HG03442 (cell line): ENCODE data around the gene CASZ1.

Experiments
- ATAC-seq: cut with Tn5 transposase; IDR thresholded peaks from one replicate; pipeline ENCODE4 v1.9.1; 2021; ENCODE audit warnings: mild to moderate bottlenecking, moderate library complexity; ENCODE audit not compliant: unreplicated experiment

Gene CASZ1

DNA sequence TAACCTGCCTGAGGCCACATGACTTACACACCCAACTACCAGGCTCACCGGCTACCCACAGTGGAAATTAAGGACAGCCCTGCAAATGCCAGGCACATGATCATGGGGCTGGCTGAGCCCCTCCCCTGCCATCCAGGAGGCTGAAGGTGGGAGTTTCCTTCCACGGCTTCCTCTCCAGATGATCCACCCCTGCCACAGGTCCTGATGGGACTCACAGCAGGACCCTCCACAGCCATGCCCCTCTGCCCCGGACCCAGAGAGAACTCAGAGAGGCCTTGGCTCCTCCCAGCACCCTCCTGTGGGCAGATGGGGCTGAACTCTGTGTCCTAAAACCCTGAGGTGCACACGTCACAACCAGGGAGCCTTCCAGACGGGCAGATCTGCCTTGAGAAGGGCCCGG, 29.1 kb upstream of the CASZ1 start:
- ATAC-seq = no peak

DNA sequence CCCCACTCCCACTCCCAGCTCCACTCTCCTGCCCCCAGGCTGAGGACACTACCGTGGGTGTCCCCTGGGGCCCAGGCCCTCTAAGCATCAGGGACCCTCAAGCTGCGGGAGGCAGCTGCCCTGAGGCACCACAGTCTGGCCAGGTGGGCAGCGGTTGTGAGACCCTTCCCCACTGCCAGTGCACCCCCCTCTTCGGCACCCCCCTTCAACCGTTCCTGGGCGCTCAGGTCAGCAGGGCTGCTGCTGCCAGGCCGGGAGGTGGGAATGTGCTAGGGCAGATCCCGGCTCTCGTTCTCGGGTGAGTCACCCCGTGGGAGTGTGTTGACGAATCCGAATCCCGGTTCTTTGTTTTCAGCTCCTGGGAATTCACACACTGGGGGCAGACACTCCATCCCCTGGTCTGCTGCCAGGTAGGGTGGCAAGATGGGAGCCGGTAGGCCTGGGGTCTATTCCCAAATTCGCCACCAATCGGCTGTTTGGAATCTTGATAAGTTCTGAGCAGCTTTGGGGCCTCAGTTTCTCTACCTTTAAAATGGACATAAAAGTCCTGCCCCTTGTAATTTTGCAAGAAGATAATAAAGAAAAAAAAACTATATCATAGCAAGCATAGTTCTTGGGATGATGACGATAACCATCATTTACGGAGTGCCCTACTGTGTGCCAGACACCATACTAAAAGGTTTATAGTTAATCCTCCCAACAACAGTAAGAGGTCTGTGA, 28.5 kb upstream of the CASZ1 start:
- ATAC-seq = no peak

DNA sequence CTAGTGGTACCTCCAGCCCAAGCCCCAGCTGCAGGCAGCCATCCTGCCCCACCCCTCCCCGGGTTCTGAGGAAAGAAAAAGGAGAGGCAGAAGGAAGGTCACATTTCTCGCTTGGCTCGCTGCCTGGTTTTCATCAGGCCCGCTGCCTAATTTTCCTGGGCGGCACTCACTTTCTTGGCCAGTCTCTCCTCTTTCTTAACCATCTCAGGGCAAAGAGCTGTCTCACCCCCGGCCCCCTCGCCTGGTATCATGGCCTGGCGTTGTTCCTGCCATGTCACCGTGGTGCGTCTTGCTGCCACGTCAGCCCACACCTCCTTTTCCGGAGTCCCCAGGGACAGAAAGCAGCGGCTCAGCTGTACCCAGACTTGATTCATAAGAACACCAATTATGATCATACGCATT, 26.6 kb upstream of the CASZ1 start:
- ATAC-seq = no peak

DNA sequence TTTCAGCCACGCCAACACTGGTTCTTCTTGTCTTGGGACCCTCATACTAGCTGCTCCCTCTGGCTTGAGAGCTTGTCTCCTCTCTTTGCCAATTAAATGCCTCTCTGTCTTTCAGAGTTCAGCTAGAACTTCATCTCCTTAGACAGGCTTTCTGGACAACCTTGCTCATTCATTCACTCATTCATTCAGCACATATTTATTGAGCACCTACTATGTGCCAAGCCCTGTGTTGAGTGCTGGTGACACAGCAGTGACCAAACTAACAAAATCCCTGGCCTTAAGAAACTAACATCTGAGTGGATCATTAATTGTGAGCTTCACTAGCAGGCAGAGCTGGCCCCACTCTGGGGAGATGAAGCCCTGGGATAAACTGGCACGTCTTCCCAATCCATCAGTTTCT, 24.9 kb upstream of the CASZ1 start:
- no peak for ATAC-seq

DNA sequence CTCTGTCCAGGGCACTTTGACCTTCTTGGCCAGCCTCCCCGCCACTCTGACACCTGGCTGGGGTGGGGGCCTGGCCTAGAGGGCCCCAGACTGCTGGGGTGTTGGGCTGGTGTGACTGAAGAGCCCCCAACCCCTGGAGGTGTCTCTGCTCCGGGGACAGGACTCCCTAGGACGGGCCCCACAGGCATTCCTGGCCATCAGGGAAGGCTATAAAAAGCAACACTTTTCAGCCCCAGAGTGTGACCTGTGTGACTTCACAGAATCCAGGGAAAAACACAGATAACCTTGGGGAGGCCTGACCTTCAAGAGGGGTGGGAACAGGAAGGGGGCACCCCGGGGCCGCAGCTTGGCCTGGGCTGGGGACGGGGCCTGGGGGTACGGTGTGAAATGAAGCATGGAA, 24.0 kb upstream of the CASZ1 start:
- ATAC-seq = no peak

DNA sequence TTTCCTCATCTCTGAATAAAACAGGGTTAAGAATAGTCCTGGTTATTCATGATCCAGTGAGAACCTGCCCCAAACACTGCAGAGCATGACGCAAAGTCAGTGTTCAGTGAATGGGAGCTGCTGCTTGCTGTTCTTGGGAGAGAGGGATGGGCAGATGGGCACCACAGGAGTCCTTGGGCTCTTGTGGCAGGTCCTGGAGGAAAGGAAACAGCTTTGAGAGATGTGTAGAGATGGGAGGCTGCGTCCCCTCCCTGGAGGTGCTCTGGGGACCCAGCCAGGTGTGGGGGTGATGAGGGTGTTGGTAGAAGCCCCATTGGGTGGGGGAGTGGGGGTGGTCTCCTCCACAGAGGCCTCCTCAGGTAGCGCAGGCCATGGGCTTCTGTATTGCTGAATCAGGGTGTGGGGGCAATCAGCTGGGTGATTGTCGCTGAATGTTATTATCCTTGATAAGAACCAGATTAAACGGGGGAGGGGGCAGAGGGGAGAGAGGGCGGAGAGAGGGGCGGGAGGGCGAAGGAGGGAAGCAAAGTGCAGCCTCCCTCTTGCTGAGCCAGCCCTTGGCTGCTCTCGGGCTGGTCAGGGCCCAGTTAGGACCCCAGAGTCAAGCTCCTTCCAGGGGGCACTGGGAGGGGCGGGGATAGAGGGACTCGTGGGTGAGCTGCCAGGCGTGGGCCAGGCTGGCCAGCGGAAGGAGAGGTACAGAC, 22.9 kb upstream of the CASZ1 start:
- no peak for ATAC-seq

DNA sequence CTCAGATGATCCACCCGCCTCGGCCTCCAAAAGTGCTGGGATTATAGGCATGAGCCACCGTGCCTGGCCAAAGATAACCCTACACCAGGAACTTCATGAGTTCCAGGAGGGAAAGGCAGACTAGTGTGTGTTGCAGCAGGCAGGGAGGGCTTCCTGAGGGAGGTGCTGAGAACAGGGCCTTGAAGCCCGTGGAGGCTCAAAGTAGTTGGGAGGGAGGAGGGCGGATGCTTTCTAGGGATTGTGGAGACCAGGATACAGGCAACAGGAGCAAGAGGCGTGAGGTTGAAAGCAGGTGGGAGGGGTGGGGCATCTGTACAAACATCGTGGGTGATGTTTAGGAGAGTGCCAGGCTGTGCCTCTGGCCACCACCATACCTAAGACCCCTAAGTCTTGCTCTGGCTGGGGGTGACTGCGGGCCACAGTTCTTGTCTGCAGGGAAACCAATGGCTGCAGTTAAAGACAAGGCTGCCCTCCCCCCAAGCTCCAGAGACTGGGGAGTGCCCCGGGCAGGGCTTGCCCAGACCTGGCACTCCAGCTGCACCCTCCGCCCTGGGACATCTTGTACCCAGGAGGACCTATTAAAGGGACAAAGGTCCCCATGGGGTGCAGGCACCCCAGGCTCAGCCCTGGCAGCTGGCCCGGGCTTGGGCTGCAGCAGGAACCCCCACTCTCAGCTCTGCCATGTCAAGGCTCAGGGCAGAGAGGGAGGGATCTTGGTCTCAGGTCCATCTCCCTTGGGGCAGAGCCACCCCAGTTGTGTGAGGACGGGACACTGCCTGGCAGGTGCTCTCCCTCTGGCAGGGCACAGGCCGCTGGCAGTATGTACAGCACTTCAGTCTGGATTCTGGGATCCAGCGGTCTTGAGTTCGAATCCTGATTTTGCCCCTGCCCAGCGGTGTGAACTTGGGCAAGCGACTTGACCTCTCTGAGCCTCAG, 22.1 kb upstream of the CASZ1 start:
- no peak for ATAC-seq

DNA sequence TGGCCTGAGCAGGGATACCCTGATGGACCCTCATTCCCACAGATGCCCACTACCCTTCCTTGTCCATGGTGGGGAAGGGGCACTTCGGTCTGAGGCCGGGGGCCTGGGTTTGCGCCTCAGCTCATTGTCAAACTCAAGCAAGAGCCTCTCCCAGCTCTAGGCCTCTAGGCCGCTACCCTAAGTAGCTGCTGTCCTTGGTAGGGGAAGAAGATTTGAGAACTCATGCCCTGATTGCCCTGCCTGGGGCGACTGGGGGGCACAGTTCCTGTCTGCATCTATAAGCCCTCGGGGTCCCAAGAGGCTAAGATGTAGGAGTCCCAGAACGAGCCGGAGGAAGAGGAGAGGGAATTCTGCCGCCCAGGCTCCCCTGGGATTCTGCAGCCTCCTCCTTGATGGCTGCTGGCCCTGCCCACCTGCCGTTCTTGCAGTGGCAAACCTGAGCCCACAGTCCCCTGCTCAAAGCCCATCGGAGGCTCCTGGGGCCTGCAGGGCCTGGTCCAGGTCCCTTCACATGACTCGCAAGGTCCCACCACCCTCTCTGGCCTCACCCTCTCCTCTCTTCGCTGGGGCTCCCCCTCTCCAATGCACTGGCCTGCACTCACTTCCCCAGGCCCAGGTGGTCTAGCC, 20.4 kb upstream of the CASZ1 start:
- no peak for ATAC-seq

DNA sequence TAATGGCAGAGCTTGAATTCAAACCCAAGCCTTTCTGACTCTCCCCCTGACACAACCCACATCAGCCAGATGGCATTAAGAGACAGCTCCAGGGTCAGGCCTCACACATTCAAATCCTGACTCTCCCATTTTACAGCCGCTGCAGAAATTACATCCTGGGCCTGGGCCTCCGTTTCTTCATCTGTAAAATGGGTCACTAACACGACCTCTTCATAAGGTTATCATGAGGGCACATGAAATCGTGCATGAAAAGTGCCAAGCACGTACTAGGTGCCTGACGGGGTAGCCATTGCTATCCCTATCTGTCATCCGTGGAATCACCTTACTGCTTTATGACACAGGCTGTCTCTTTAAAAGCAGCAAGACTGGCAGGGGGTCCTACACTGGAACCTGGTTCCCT, 19.8 kb upstream of the CASZ1 start:
- no peak for ATAC-seq

DNA sequence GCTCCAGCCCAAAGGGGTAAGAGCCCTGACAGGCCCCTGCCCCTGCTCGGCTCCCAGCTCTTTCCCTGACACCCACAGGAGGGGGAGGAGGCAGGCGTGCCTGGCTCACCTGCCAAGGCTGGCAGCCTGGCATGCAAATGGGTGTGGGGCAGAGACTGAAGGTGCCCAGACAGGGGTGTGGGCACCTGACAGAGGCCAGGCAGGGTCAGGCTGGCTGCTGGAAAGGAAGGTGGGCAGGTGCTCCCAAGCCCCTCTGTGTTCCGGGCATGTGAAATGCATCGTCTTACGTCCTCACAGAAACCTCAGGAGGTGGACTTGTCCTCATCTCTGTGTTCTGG, 19.4 kb upstream of the CASZ1 start:
- no peak for ATAC-seq

DNA sequence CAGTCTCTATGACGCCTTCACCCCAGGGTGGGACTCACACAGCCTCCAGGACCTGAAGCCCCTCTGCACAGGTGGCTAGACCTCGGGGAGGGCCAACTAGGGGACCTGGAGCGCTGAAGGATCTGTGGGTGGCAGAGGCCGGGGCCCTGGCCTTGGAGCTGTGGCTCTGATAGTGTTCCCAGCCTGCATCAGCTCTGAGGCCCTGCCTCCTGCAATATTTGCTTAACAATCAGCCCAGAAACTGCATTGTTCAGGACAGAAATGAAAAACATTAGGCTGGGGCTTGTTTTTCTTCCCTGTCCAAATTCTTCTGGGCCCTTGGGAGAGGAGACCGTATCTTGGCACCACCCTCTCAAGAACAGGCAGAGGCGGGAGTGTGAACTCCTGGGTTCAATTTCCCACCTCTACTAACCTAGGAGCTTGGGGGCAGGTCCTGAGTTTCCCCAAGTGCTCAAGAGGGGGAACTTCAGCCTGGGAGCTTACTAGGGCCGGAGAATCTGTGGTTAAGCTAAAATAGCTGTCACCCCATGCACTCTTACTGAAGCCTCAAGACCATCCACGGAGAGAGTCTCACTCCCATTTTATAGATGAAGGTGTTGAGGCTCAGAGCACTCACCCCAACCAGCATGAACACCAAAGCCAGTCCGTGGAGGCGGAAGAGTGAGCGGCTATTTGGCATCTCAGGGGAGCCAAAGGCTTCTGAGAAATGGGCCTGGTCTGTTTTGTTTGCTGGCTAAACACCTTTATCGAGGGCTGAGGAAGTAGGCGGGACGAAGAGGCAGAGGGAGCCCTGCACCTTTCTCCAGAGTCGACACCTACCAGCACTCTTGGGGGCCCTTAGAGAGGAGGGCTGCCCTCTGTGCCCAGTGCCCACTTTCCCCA, 18.8 kb upstream of the CASZ1 start:
- ATAC-seq = no peak

DNA sequence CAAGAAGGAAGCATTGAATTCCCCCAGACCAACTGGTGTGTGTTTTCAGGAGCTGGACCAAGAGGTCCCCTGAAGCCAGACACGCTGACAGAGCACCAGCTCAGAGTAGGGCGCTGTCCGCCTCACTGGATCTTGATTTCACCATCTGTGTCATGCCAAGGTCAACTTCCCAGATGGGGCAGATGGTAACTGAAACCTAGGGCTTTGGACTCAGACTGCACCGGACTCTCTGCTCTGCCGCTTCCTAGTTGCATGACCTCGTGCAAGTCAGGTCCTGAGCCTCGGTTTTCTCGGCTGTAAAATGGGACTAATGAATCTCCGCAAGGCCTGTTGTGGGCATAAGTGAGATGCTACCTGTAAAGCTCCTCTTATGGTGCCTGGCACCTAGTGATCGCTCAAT, 17.9 kb upstream of the CASZ1 start:
- ATAC-seq = no peak

DNA sequence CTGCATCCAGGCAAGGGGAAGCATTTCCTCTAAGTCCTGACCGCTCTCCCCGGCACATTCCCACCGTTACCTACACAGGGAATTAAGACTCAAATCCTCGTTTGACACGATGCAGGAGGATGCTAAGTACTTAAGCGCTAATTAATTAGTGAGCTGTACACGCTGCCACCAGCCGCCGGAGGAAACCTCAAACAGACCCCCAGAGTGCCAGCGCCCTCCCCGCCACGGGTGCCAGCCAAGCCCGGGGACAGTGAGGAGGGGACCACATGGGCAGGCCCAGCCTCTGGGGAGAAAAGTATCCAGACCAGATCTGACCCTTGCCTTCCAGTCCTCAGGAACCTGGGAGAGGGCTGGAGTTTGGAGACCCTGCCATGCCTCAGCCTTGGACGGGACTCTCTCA, 17.4 kb upstream of the CASZ1 start:
- no peak for ATAC-seq

DNA sequence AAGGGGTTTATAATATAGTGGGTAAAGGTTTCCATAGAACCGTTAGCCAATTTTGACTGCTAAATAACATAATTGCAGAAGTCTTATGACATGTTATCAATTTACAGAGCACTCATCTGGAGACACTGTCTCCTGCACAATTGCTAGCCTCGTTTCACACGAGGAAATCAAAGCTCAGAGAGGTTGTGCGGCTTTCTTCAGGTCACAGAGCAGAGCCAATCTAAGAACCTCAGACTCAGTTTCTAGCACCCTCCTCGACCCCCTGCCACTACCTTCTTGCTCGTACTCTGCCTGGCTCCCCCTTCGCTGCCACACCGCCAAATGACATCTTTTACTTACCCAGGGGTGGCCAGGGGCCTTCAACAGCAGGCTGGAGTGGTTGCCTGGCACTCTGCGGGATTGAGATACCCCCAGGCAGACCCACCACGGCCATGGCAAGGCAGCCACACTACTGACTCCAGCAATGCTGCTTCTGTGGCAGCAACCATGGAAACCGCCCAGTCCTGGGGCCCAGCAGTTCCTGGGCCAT, 16.0 kb upstream of the CASZ1 start:
- ATAC-seq = no peak

DNA sequence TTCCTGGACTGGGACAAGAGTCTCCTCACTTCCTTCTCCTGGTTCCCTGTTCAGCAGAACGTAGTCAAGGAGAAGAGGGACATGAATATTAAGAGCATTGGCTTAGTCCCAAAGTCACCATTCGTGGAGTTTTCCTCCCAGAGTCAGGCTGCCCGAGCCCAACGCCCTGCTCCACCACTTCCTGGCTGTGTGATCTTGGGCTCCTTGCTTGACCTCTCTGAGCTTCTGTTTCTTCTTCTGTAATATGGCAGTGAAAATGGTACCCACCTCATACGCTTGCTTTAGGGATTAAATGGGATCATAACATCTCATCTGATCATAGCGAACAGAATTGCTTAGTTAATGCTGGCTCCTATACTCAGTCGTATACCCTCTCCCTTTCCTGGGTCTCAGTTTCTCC, 12.0 kb upstream of the CASZ1 start:
- no peak for ATAC-seq

DNA sequence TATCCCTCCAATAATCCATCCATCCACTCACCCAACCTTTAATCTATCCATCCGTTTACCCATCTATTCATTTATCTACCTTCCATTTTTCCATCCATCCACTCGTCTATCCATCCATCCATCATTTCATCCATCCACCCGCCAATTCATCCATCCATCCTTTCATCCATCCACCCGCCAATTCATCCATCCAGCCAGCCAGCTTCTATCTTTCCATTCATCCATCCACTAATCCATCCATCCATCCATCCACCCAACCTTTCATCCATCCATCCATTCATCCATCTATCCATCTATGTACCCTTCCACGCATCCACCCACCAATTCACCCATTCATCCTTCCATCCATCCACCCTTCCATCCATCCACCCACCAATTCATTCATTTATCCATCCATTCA, 10.5 kb upstream of the CASZ1 start:
- no peak for ATAC-seq

DNA sequence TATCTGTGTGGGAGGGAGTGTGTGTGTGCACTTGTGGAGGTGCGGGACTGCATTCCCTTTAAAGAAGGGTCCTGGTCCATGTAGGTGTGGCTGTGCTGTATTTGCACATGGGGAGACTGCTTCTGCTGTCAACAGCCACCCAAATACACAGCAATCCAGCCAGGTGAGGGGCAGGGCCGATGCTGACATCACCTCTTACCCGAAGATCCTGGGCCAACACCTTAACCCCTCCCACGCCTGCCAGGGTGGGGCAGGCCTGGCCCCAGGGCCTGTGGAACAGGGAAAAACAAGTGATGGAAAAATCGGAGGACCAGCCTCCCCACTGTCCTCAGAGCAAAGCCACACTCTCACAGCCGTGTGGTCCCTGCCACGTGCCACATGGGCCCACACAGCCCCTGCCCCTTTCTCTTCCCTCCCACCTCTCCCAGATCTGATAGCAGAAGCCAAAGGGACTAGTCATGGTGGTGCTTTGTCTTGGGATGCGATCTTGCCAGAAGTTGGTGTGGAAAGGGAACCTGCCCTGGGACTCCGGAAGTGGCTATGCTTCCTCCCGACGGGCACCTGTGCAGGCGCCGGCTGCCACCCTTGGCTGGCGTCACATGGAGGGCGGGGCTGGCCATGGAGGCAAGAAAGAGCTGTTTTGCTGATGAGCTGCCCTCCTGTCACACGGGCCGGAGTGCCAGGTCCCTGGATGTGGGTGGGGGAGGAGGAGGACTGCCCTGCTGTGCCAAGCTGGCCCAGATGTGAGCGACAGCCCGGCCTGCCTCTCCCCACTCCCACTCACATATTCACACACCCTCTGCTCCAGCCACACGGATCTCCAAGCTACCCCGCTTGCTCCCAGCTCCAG, 7.8 kb upstream of the CASZ1 start:
- no peak for ATAC-seq

DNA sequence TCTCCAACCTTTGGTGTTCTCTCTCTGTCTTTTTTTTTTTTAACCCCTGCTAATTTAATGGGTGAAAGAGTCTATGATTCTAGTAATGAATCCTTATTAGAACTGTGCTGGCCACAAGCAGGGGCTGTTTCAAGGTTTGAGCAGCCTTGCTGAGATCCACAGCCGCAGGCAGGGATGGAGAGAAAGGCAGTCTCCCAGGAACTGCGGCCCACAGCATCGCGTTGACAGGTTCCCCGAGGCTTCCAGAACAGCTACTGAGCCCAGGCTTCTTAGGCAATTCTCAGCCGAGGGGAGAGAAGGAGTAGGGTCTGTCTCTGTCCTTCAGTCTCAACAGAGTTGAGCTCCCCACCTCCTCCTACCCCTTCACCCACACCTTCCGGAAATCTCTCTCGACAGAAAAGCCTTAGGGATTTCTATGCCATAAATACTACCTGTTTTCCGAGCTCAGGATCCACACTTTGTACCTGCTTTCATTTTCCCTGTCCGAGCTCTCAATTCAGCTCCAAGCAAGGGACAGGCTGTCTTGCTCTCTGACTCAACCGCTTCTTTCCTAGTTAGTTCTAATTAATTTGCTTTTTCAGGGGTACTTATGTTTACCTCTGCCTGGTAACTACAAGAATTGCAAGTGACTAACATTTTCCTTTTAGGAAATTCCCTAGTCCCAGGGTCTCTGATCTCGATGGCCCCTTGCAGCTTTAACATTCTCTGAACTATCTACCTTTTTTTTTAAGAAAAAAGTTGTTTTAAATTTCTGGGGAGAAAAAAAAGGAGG, 6.7 kb upstream of the CASZ1 start:
- ATAC-seq = no peak

DNA sequence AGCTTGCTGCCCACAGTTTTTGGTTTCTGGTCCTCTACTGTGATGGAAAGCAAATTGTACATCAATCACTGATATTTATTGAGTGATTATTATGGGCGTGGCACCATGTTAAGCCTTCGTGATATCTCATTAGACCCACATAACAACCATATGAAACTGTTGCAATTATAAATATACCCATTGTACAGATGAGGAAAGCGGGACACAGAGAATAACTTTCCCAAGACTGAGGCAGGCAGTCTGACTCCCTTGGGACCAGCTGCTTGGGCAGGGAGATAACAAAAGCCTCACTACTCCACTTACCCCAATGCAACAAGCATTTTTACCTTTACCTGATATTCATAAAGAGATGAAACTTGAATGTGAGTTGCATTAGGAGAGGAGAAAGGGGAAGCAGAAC, 4.3 kb upstream of the CASZ1 start:
- no peak for ATAC-seq
